ENCODE results near the gene EFCAB6. TPM values are rescaled to one million over a fixed set of nuclear protein-coding genes. Genes with fewer than 3 reads are reported as not detected.

EFCAB6 gene
- total RNA-seq, 1 donor from 2014 or later: 3.6 TPM

DNA sequence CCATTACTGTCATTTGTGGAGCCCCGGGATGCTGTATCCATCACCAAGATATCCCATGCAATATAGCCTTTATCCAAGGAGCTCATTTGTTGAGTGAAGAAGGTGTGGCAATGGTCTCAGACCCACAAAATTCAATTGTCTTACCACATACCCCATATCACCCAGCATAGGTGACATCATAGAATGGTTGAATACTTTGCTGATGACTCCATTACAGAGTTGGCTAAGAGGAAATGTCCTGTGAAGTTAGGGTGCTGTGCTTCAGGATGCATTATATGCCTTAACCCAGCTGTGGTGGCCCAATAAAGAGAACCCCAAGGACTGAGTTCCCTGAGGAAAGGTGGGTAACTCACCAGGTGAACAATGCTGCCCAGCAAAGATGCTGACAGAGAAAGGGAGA, 113.7 kb downstream of the EFCAB6 start:
- Histone ChIP-seq H3K36me3 (no peaks in the 10 kb centered on the region), H3K9me3 (no peaks in the 10 kb centered on the region), H3K27me3 (no peaks in the 10 kb centered on the region), H3K27ac (no peak overlapping the region), H3K4me3 (no peak overlapping the region), H3K4me1 (no peaks in the 10 kb centered on the region)
- intact Hi-C loops (cut with DNase I): no loop called here
- TF ChIP-seq, protein P1, sequence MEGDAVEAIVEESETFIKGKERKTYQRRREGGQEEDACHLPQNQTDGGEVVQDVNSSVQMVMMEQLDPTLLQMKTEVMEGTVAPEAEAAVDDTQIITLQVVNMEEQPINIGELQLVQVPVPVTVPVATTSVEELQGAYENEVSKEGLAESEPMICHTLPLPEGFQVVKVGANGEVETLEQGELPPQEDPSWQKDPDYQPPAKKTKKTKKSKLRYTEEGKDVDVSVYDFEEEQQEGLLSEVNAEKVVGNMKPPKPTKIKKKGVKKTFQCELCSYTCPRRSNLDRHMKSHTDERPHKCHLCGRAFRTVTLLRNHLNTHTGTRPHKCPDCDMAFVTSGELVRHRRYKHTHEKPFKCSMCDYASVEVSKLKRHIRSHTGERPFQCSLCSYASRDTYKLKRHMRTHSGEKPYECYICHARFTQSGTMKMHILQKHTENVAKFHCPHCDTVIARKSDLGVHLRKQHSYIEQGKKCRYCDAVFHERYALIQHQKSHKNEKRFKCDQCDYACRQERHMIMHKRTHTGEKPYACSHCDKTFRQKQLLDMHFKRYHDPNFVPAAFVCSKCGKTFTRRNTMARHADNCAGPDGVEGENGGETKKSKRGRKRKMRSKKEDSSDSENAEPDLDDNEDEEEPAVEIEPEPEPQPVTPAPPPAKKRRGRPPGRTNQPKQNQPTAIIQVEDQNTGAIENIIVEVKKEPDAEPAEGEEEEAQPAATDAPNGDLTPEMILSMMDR (IDR thresholded peaks at IDR 0.05): no peak
- no peak for DNase-seq
- no peak for ATAC-seq

DNA sequence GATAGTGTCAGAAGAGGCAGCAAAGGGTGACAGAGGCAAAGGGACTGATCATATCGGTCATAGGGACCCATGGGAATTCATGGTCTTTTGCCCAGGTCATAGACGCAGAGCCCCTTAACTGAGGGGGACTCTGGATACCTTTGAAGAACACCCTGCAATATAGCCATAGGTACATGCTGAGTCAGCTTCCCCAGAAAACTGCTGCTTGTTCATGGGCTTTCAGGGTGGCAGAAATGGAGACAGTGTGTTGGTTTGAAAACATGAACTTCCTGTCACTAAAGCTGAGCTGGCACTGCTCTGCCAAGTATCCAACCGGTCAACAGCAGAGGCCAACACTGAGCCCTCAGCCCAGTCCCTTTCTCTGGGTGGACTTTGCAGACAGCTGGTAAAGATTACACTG, 114.2 kb downstream of the EFCAB6 start:
- H3K4me3 ChIP-seq: no peak overlapping the region
- intact Hi-C loops (cut with DNase I): no loop called here
- no peak for DNase-seq

DNA sequence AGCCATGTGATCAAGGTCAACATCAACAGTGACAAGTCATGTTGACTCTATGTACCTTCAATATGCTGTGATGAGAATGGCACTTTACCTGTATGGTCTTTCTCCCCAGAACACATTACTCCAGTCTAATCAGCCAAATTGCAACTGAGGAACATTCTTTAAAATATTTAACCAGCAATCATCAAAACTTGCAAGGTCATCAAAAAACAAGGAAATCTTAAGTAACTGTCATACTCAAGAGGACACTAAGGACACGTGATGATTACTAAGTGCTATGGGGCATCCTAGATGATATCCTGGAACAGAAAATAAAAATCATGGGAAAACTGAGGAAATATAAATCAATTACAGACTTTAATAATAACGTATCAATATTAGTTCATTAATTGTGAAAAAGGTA, 118.9 kb downstream of the EFCAB6 start:
- no peaks in the 10 kb centered on the region for H3K36me3 ChIP-seq
- ATAC-seq (no peak), DNase-seq (no peak)
- H3K4me1 ChIP-seq: no peaks in the 10 kb centered on the region
- no peak overlapping the region for H3K27ac ChIP-seq
- intact Hi-C loops (cut with DNase I): no loop called here
- TF ChIP-seq, protein P1 (IDR thresholded peaks at IDR 0.05): no peak
- no peak overlapping the region for H3K4me3 ChIP-seq
- no peaks in the 10 kb centered on the region for H3K9me3 ChIP-seq
- H3K27me3 ChIP-seq: no peaks in the 10 kb centered on the region

More for the DNA sequence above, 114.2 kb downstream of the EFCAB6 start:
- H3K27me3 ChIP-seq: no peaks in the 10 kb centered on the region
- H3K9me3 ChIP-seq: no peaks in the 10 kb centered on the region
- TF ChIP-seq, protein P1 (IDR thresholded peaks at IDR 0.05): no peak
- H3K36me3 ChIP-seq: no peaks in the 10 kb centered on the region
- ATAC-seq: no peak
- no peak overlapping the region for H3K27ac ChIP-seq
- H3K4me1 ChIP-seq: no peaks in the 10 kb centered on the region

DNA sequence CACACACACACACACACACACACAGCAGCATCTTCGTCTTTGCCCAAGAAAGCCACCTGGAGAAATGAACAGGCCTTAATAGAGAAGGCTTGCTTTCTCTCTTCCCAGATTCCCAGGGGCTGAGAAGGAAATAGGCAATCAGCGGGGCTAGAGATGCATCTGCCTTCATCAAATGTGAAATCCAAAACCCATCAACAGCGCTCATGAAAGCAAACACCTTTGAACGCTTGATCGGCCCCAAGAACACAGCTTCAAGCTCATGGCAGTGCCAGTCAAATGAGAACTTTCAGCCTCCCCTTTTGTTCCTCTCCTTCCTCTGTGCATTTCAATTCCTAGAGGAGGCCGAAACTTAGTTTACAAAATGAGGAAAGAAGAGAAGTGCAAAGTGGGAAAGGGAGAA, 122.7 kb downstream of the EFCAB6 start:
- Histone ChIP-seq H3K4me3 (no peak overlapping the region), H3K36me3 (no peaks in the 10 kb centered on the region), H3K27ac (no peak overlapping the region), H3K27me3 (no peaks in the 10 kb centered on the region), H3K9me3 (no peaks in the 10 kb centered on the region), H3K4me1 (no peaks in the 10 kb centered on the region)
- intact Hi-C loops (cut with DNase I): no loop called here
- TF ChIP-seq, protein P1 (IDR thresholded peaks at IDR 0.05): no peak
- DNase-seq (no peak), ATAC-seq (no peak)

DNA sequence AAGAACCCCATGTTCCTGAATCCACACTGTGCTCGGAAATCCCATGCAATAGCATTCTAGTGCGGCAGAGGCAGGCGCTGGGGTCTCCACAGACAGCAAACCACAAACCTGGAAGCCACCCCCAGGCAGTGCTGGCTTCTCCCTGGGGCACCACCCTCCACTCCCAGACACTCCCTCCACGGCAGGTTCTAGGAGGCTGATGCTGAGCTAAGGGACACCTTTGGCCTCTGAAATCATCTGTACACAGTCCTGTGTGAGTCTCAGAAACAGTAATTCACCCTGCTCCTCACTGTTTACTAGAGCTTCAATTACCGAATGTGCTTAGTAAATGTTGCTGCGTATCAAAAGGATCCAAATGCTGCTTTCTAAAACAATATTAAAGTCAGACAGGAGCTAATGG, 129.3 kb downstream of the EFCAB6 start:
- intact Hi-C loops (cut with DNase I): no loop called here
- ATAC-seq (no peak), DNase-seq (no peak)
- no peak overlapping the region for H3K4me3 ChIP-seq
- TF ChIP-seq, protein P1 (IDR thresholded peaks at IDR 0.05): no peak
- H3K27me3 ChIP-seq: no peaks in the 10 kb centered on the region
- H3K4me1 ChIP-seq: no peaks in the 10 kb centered on the region
- no peaks in the 10 kb centered on the region for H3K9me3 ChIP-seq
- no peaks in the 10 kb centered on the region for H3K36me3 ChIP-seq
- H3K27ac ChIP-seq: no peak overlapping the region

DNA sequence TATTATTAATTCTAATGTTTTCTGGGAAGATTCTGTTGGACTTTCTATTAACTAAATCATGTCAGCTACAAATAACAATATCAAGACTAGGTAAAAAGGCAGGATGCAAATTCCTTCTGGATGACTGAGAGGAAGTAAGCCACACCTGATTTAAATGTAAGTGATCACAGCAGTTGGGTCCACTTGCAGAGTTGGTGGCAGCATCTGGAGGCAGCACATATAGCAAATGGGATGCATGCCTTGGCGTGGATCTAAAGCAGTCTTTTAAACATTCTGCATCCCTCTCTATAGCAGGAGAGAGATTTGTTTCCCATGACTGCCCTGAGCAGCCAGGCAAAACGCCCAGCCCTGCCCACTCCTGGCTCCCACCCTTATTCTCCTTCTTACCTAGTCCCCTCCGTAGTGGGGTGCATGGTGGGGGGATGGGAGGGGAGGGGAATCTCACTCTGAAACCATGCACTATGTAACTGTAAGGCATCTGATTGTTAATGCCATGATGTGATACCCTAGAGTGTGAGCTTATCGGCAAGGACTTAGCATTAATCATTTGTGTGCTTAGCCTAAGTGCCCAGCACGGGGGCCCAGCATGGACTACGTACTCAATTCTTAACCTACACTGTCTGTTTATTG, 130.3 kb downstream of the EFCAB6 start:
- Histone ChIP-seq H3K27me3 (no peaks in the 10 kb centered on the region), H3K9me3 (no peaks in the 10 kb centered on the region), H3K36me3 (no peaks in the 10 kb centered on the region), H3K4me3 (no peak overlapping the region), H3K27ac (no peak overlapping the region), H3K4me1 (no peaks in the 10 kb centered on the region)
- ATAC-seq (no peak), DNase-seq (no peak)
- TF ChIP-seq, protein P1 (IDR thresholded peaks at IDR 0.05): no peak
- intact Hi-C loops (cut with DNase I): no loop called here

Data from upper lobe of right lung (tissue), 1 donor.